Loucy (cell line): ENCODE results near the gene SLC44A1.
A peak's percentile ranks its signal among the peaks of the same experiment; 100 is the strongest.

Source experiments
- H2AFZ ChIP-seq: fragments of 200-600 bp; sonication (generic); 2 replicates; pipeline ENCODE4 v1.6.0; 2016; ENCODE audit warnings: antibody characterized with exemption, mild to moderate bottlenecking, low read length, moderate library complexity
- H3F3A ChIP-seq: fragments of 200-600 bp; 2 replicates; pipeline ENCODE4 v1.6.0; 2016; ENCODE audit warnings: antibody characterized with exemption, low read depth, mild to moderate bottlenecking
- H3K27me3 ChIP-seq: fragments of 200-600 bp; sonication (generic); 2 replicates; pipeline ENCODE4 v1.6.1; 2014; ENCODE audit warnings: low read length, mild to moderate bottlenecking; ENCODE audit not compliant: insufficient read depth, poor library complexity, severe bottlenecking
- H3K36me3 ChIP-seq: fragments of 200-600 bp; sonication (generic); 2 replicates; pipeline ENCODE4 v1.6.1; 2016; ENCODE audit warnings: low read length; ENCODE audit not compliant: insufficient read depth
- H3K4me1 ChIP-seq: fragments of 200-600 bp; sonication (generic); 2 replicates; pipeline ENCODE4 v1.5.1; 2014; ENCODE audit warnings: low read length, mild to moderate bottlenecking; ENCODE audit not compliant: insufficient read depth, poor library complexity, severe bottlenecking
- H3K4me2 ChIP-seq: fragments of 200-600 bp; sonication (generic); 2 replicates; pipeline ENCODE4 v1.6.0; 2014; ENCODE audit warnings: antibody characterized with exemption, low read length, low read depth, mild to moderate bottlenecking; ENCODE audit not compliant: poor library complexity, severe bottlenecking
- H3K4me3 ChIP-seq: fragments of 200-600 bp; sonication (generic); 2 replicates; pipeline ENCODE4 v1.5.1; 2014; ENCODE audit warnings: low read length, mild to moderate bottlenecking, mixed read lengths; ENCODE audit not compliant: poor library complexity, severe bottlenecking
- H3K79me2 ChIP-seq: fragments of 200-600 bp; sonication (generic); 2 replicates; pipeline ENCODE4 v1.6.1; 2014; ENCODE audit warnings: low read length; ENCODE audit not compliant: insufficient read depth
- H3K9ac ChIP-seq: fragments of 200-600 bp; sonication (generic); 2 replicates; pipeline ENCODE4 v1.6.0; 2014; ENCODE audit warnings: mild to moderate bottlenecking, low read depth, low read length, moderate library complexity; ENCODE audit not compliant: poor library complexity, severe bottlenecking
- H3K9me2 ChIP-seq: fragments of 200-600 bp; sonication (generic); replicated peaks from 2 replicates; pipeline ENCODE4 v1.6.1; 2016; ENCODE audit warnings: low read depth, low read length, mixed read lengths
- H3K9me3 ChIP-seq: fragments of 200-600 bp; sonication (generic); 2 replicates; pipeline ENCODE4 v1.6.1; 2014; ENCODE audit warnings: mild to moderate bottlenecking, antibody characterized with exemption, low read length, low read depth; ENCODE audit not compliant: insufficient read depth
- H4K20me1 ChIP-seq: fragments of 200-600 bp; sonication (generic); 2 replicates; pipeline ENCODE4 v1.6.0; 2014; ENCODE audit warnings: antibody characterized with exemption, low read length, mild to moderate bottlenecking; ENCODE audit not compliant: insufficient read depth, poor library complexity, severe bottlenecking
- EZH2phosphoT487 ChIP-seq: fragments of 200-600 bp; IDR thresholded peaks from 2 replicates; pipeline ENCODE4 v1.6.1; 2018; ENCODE audit warnings: antibody characterized with exemption, mild to moderate bottlenecking, moderate library complexity, borderline replicate concordance
- TF ChIP-seq, protein P1 (sequence below): fragments of 200-600 bp; sonication (generic); conservative IDR thresholded peaks from 2 replicates; pipeline ENCODE4 v1.5.1; 2014; ENCODE audit warnings: mild to moderate bottlenecking, antibody characterized with exemption, low read length

Gene SLC44A1

GRCh38 chr9:105293408-105293807, 49.0 kb downstream of the SLC44A1 start:
- peaks cover 73% of the 10 kb centered on the region for H3K4me1 ChIP-seq
- no peak overlapping the region for H3K4me3 ChIP-seq
- no peaks in the 10 kb centered on the region; the same call in 1 of the 2 replicates for H3K36me3 ChIP-seq
- no peaks in the 10 kb centered on the region for H4K20me1 ChIP-seq
- no peak overlapping the region for H2AFZ ChIP-seq
- TF ChIP-seq, protein P1, sequence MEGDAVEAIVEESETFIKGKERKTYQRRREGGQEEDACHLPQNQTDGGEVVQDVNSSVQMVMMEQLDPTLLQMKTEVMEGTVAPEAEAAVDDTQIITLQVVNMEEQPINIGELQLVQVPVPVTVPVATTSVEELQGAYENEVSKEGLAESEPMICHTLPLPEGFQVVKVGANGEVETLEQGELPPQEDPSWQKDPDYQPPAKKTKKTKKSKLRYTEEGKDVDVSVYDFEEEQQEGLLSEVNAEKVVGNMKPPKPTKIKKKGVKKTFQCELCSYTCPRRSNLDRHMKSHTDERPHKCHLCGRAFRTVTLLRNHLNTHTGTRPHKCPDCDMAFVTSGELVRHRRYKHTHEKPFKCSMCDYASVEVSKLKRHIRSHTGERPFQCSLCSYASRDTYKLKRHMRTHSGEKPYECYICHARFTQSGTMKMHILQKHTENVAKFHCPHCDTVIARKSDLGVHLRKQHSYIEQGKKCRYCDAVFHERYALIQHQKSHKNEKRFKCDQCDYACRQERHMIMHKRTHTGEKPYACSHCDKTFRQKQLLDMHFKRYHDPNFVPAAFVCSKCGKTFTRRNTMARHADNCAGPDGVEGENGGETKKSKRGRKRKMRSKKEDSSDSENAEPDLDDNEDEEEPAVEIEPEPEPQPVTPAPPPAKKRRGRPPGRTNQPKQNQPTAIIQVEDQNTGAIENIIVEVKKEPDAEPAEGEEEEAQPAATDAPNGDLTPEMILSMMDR: no peak
- TF ChIP-seq EZH2phosphoT487: no peak
- H3K9me2 ChIP-seq: no peaks in the 10 kb centered on the region
- no peak overlapping the region for H3K9ac ChIP-seq
- H3K4me2 ChIP-seq: no peak overlapping the region
- no peaks in the 10 kb centered on the region; the same call in 1 of the 2 replicates for H3F3A ChIP-seq
- H3K79me2 ChIP-seq: peaks cover 100% of the 10 kb centered on the region
- no peaks in the 10 kb centered on the region for H3K27me3 ChIP-seq
- H3K9me3 ChIP-seq: no peaks in the 10 kb centered on the region

DNA sequence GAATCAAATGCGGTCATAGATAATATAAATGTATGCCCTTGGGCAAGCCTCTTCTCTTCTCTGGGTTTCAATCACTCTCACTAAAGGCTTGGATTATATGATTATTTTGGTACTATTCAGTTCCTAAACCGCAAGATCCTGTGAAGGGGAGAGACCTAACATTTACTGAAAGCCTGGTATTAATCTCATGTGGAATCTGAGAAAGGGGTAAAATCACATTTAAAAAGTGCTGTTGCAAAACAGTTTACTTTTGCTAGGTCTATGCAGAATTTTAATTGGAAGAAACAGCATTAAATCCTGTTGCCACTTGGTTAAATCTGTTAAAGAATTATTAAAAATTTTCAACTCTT, 50.7 kb downstream of the SLC44A1 start:
- Histone ChIP-seq H3K9me2 (no peaks in the 10 kb centered on the region), H3K4me2 (peak overlapping the region; percentile 28), H3K4me1 (peaks cover 91% of the 10 kb centered on the region), H3K4me3 (no peak overlapping the region), H2AFZ (no peak overlapping the region), H3K36me3 (peaks cover 8% of the 10 kb centered on the region; the same call in 1 of the 2 replicates), H3K9me3 (no peaks in the 10 kb centered on the region), H3K79me2 (peaks cover 93% of the 10 kb centered on the region), H3K27me3 (no peaks in the 10 kb centered on the region), H3K9ac (no peak overlapping the region), H4K20me1 (no peaks in the 10 kb centered on the region), H3F3A (no peaks in the 10 kb centered on the region; the same call in 1 of the 2 replicates)
- TF ChIP-seq EZH2phosphoT487: no peak
- TF ChIP-seq, protein P1: no peak

DNA sequence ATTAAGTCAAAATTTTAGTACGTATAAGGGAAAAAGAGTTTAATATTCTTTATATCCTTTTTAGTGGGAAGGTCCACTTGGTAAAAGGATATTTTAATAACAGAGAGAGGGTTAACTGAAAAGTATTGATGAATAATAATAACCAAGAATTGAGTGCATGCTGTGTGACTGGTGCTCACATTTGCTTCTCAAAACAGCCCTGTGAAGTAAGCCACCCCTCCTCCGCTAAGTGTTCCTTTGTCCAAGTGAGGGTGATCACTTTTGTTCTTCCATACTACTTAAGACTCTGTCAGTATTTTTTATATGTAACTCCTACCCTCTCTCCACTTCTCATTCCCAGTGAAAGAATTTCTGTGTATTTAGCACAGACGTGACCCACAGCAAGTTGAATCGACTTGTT, 51.5 kb downstream of the SLC44A1 start:
- Histone ChIP-seq H3K4me1 (peaks cover 89% of the 10 kb centered on the region), H3K79me2 (peaks cover 92% of the 10 kb centered on the region), H3F3A (no peaks in the 10 kb centered on the region; the same call in 1 of the 2 replicates), H3K9me3 (no peaks in the 10 kb centered on the region), H3K9ac (no peak overlapping the region), H2AFZ (no peak overlapping the region), H3K9me2 (no peaks in the 10 kb centered on the region), H4K20me1 (no peaks in the 10 kb centered on the region), H3K4me3 (no peak overlapping the region), H3K36me3 (peaks cover 16% of the 10 kb centered on the region; the same call in 1 of the 2 replicates), H3K27me3 (no peaks in the 10 kb centered on the region), H3K4me2 (no peak overlapping the region)
- TF ChIP-seq, protein P1: no peak
- TF ChIP-seq EZH2phosphoT487: no peak
